Measurements from ENCODE around the gene TPSD1. TPM values are rescaled to one million over a fixed set of nuclear protein-coding genes. Genes with fewer than 3 reads are reported as not detected.
A peak's percentile ranks its signal among the peaks of the same experiment; 100 is the strongest.
"Not testable (repeated sequence)": the region's sequence is repeated elsewhere in the genome, so short reads cannot be mapped to it uniquely, and the experiment has no call there.

TPSD1 gene
- total RNA-seq, 1 donor from 2014 or later = 0.51 TPM

DNA sequence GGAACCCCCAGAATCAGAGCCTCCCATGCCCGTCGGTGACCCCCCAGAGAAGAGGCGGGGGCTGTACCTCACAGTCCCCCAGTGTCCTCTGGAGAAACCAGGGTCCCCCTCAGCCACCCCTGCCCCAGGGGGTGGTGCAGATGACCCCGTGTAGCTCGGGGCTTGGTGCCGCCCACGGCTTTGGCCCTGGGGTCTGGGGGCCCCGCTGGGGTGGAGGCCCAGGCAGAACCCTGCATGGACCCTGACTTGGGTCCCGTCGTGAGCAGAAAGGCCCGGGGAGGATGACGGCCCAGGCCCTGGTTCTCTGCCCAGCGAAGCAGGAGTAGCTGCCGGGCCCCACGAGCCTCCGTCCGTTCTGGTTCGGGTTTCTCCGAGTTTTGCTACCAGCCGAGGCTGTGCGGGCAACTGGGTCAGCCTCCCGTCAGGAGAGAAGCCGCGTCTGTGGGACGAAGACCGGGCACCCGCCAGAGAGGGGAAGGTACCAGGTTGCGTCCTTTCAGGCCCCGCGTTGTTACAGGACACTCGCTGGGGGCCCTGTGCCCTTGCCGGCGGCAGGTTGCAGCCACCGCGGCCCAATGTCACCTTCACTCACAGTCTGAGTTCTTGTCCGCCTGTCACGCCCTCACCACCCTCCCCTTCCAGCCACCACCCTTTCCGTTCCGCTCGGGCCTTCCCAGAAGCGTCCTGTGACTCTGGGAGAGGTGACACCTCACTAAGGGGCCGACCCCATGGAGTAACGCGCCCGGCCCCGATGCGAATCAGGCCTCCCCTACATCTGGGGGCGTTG lies 34.8 kb upstream of the TPSD1 start:
- no peak for DNase-seq

DNA sequence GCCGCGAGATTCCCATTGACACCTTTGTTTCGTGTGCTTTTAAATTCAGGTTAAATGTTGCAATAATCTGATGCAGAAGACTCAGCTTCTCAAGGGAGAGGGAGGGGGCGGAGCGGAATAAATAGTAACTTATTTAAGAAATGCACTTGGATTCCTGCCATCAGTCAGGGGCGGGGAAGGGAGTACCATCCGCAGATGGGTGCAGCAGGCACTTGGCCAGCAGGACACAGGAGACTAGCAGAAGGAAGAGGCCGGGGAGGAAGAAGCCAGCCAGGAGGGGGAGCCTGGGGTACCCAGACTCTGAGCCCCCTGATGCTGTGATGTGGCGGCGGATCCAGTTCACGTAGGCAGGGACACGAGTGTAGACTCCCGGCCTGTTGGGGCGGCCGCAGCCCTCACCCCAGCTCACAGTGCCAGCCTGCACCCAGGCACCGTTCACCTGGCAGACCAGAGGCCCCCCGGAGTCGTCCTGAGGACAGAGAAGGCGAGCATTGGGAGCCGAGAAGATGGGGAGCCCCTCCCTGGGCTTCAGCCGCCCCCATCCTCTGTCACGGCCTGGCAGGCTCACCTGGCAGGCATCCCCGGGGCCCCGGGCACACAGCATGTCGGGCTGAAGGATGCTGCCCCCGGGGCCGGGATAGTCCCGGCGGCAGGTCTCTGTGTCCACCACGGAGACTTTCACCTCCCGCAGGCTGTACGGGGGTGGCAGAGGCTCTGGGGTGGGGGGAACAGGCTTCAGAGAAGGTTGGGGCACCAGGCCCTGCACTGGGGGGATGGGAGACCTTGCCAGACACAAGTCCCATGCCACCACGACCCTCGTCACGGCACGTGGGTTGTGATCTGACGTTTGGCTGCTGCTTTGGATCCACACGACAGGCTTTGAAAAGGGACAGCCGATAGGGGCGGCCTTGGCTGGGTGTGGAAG lies 34.0 kb upstream of the TPSD1 start:
- peak; percentile 51 for DNase-seq

DNA sequence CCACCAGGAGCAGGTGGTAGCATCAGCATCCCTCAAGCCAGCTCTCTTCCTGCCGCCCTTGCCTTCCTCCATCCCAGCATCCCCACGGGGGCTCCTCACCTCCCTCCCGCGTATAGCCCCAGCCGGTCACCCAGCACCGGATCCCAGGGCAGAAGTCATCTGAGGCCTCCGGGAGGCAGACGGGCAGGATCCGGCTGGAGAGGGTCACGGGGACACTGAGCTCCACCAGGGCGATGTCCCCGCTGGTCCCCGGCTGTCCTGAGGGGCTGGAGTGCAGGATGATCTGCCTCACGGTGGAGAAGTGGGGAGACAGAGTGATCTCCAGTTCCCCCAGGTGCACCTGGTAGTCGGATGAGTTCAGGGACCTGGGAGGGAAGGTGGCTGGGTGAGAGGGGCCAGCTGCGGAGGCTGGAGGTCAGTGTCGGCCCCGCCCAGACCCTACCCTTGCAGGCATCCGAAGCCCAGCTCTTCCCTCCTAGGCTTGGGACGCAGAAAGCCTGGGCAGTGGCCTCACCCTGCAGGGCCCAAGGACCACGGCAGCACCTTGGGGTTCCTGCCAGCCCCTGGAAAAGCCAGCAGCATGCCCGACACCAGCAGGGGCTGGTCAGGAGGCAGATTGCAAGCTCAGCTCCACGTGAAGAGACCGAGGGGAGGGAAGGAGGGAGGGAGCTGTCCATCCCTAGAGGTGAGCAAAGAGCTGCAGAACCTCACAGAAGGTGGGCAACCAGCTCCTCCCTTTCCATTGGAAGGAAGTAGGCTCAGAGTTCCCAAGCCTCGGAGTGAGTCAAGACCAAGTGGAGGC lies 33.1 kb upstream of the TPSD1 start:
- no peak for DNase-seq

DNA sequence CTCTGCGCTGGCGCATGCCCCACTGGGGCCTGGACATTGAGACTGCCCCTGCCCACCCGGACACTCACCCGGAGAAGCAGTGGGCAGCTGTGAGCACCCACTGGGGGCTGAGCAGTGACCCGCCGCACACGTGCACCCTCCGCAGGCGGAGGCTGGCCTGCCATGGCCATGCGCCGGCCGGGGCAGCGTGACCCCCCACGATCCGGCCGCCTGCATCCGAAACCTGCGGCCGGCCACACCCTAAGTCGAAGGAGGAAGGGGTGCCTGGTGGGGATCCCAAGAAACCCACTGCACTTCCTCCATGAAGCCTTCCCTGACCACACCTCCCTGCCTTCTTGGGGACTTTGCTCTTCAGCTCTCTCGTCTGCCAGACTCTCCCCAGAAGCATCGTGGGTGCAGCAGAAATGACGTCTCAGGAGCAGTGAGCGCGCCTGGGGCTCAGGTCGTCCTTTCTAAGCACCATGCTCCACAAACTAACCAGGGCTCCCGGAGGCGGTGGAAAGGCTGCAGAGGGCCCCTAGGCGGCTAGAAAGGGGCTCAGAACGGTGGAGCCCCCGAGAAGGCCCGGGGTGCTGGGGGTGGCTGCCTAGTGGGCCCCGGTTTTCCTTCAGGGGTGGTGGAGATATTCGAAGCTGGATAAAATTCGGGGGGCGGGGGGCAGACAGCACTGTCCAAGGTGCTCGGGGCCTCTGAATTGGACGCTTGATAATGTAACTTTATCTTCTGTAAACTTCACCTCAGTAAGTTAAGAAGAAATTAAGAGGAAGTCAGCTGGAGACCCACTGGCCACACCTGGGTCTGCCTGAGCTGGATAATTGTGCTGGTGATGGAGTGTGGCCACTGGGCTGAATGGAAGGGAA lies 32.3 kb upstream of the TPSD1 start:
- DNase-seq = no peak

DNA sequence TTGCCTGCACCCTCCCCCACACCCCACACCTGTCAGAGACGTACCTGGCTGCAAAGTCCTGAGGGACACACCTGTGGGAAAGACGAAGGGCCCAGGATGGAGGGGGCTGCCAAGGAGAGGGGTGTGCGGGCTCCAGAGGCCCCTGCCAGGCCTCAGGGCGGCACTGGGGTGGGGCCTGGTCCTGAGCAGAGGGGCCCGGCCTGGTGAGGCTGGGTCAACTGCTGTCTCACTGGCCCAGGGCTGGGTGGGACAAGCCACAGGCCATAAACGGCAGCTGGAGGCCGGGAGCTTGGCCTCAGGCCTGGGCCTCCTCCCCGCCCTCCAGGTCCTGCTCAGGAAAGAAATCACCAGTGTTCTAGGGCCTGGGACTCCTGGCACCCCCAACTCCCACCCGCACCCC lies 31.3 kb upstream of the TPSD1 start:
- DNase-seq = no peak

DNA sequence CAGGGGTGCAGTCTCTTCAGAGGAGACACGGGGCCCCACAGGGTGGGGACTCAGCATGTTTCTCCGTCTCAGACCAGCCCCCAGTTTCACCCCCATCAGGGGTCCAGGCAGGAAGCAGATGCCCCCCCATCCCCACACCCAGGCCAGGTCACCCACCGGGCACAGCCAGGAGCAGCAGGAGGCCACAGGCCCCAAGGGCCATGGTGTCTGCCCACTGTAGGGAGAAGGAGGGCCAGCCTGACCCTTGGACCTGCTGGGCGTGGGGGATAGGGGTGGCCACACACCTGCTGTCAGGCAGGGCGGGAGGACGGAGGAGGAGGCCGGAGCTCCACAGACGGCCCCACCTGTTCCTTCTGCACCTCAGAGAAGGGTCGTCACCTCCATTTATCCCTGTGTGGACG lies 30.8 kb upstream of the TPSD1 start, which contains the start of gene TPSG1:
TPSG1 (minus strand) TSS at position 218 of the 401 bp plus-strand sequence; CDS start at position 202, 16 bp downstream.
- DNase-seq = no peak

DNA sequence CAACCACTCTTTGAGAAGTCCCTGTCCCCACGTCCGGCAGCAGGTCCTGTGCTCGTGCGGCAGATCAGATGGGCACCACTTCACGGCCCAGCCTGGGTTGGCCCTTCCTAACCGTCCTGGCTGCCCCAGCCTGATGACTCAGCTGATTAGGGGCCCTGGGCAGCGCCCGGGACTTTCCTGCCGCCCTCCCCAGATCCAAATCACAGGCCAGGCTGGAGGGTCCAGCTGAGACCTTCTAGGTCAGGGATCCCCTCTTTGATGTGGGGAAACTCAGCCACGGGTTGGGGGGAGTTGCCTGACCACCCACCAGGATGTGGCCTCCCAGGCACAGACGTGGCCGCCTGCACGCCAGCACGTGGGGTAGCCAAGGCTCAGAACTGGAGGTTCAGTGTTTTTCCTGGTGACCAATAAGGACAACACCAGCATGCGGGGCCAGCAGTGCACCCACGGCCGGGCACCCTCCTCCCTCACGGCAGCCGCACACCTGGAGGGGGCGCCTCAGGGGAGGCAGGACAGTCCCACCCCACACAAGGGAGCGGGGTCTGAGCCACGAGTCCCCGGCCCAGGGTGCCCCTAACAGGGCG lies 30.0 kb upstream of the TPSD1 start:
- DNase-seq = not testable (repeated sequence)

DNA sequence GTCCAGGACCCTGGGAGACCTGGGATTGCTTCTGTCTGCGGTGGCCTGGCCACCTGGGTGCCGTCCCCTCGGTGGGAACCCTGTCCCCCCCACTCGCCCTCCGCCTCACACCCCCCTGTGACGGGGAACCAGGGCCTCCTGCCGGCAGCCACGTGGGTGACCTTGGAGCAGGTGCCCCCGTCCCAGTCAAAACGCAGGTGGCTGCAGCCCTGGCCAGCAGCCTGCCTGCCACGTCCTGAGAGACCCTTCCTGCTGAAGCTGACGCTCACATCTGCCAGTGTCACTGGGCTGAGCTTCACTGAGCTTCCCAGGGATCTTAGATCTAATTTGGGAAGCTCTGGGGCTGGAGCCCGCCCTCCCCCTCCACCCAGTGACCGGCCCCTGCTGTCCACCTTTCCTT lies 29.2 kb upstream of the TPSD1 start:
- not testable (repeated sequence) for DNase-seq

DNA sequence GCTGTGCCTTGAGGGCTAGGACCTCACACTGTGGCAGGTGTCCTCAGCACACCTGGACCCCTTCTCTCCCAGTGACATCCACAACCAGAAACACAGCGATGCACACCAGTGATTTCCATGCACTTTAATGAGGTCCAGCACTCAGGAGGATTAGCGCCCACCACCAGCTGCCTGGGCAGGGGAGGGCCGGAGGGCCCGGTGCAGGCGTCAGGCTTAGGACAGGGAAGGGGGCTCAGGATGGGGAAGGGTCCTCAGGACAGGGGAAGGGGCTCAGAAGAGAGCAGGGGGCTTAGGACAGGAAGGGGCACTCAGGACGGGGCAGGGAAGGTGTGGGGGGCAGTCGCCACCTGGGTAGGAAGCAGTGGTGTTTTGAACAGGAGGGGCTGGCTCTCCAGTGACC lies 27.6 kb upstream of the TPSD1 start:
- DNase-seq = not testable (repeated sequence)

DNA sequence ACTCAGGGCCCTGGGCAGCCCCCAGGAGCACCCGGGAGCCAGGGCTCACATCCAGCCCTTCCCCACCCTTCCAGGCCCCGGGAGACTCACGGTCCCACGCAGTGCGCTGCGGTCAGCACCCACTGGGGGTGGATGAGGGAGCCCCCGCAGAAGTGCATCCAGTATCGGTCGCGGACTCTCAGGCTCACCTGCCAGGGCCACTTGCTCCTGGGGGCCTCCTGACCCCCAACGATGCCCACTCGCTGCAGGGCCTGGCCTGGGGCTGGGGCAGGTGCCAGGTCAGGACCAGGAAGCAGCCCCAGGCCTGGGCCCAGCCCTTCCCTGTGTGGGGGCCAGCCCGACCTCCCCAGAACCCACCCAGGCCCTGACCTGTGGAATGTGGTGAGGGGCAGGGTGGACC lies 26.4 kb upstream of the TPSD1 start:
- not testable (repeated sequence) for DNase-seq

DNA sequence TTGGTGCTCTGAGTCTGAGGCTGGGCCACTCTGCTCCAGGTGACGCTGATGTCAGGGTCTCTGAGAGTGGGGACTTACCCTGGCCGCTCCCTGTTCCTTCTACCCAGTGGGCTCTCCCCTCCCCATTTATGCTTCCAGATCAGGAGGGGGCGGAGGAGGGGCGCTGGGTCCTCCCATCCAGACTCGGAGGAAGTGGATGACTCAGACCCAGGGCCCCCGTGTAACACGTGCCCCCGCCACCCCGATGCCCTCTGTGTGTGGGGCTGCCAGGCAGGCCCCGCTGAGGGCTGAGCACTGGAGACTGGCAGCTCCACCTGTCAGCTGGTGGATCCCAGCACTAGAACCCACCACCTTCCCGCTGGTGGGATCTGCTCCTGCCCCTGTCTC lies 25.8 kb upstream of the TPSD1 start, which contains the start of gene TPSB2:
TPSB2 (minus strand) TSS at position 101 of the 387 bp plus-strand sequence. CDS start 233 bp downstream, outside the sequence.
- DNase-seq = not testable (repeated sequence)

DNA sequence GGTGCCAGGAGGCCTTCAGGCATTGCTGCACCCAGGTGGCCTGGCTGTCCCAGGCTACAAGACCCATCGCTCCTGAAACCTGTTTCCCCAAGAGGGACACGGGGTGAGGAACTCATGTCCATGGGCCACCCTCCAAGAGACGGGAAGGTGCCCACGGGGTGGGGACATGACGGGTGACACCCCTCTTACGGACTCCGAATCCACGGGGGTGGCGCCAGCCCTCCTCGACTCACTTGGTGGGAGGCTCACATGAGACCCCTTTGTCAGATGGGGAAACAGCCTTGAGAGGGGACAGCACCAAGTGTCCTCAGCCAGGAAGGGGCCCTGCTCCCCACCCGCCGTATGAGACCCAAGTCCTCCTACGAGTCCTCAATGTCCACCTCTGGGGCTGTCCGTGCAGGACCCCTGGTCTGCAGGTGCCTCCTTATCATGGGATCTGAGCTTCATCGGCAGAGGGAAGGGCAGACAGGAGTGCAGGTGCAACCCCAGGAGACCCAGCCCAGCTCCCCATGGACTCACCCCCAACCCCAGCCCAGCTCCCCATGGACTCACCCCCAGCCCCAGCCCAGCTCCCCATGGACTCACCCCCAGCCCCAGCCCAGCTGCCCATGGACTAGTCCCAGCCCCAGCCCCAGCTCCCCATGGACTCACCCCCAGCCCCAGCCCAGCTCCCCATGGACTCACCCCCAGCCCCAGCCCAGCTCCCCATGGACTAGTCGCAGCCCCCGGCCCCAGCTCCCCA lies 25.2 kb upstream of the TPSD1 start:
- DNase-seq = not testable (repeated sequence)

DNA sequence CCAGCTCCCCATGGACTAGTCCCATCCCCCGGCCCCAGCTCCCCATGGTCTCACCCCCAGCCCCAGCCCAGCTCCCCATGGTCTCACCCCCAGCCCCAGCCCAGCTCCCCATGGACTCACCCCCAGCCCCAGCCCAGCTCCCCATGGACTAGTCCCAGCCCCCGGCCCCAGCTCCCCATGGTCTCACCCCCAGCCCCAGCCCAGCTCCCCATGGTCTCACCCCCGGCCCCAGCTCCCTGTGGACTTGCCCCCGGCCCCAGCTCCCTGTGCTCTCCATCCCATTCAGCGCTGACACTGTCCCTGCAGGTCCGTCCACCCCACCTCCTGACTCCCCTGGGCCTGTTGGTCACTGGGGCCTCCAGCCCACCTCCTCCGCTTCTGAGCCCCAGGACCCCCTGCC lies 24.6 kb upstream of the TPSD1 start:
- not testable (repeated sequence) for DNase-seq

DNA sequence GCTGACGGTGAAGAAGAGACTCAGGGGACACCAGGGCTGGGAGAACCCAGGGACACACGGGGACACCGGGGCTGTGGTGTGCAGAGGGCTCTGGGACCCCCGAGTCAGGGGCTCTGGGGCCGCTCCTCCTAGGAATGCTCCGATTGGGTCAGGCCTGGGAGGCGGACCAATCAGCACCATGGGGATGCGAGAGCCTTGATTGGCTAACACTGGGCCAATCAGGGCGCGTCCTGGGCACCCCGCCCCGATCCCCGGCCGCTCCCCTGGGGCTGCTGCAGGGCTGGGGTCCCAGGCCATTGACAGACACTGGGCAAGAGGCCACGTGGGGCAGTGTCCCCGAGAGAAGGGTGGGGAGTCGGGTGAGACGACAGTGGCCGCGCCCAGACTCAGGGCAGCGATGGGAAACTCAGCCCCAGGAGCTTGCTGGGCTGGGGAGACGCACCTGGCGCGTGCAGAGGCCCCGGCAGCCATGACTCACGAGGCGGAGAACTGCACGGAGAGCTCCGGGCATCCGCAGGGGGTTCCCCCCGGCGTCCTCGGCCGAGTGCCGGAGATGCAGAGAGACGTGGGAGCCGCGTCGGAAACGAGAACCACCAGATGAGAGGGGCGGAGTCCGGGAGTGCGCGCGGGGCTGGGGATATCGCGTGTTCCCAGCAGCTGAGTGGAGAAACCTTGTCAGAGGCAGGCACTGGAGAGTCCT lies 23.7 kb upstream of the TPSD1 start:
- not testable (repeated sequence) for DNase-seq

DNA sequence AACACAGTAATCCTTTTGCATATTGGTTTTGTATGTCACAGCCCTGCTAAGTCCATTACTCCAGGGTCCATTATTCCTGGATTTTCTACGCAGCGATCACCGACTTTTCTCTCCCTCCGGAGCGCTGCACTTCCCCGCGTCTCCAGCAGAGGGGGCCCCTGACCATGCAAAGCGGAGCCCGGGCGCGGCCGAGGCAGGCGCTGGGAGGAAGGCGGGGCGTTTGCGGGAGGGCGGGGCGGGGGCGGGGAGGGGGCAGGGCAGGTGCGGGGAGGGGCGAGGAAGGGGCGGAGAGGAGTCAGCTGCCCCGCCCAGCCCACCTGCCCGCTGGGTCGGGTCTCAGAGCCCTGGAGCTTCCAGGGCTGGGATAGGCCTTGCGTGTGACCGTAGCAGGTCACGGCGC lies 19.2 kb upstream of the TPSD1 start:
- not testable (repeated sequence) for DNase-seq

DNA sequence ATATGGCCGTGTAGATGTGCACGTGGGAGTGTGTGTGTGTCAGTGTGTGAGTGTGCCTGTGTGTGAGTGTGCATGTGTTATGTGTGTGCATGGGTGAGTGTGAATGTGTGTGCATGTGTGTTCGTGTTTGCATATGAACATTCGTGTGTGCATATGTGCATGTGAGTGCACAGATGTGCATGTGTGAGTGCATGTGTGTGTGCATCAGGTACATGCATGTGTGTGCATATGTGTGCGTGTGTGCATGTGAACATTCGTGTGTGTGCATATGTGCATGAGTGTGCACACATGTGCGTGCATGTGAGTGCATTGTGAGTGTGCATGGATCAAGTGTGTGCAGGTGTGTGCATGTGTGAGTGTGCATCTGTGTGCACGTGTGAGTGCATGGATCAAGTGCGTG lies 17.9 kb upstream of the TPSD1 start:
- DNase-seq = no peak

DNA sequence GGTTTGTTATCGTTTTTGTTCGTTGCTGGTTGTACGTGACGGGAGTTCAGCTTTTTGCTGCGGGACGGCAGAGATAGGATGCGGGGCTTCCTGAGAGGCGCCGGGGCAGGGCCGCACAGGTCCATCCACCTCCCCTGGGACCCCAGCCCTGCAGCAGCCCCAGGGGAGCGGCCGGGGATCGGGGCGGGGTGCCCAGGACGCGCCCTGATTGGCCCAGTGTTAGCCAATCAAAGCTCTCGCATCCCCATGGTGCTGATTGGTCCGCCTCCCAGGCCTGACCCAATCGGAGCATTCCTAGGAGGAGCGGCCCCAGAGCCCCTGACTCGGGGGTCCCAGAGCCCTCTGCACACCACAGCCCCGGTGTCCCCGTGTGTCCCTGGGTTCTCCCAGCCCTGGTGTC lies 17.0 kb upstream of the TPSD1 start:
- DNase-seq = not testable (repeated sequence)

DNA sequence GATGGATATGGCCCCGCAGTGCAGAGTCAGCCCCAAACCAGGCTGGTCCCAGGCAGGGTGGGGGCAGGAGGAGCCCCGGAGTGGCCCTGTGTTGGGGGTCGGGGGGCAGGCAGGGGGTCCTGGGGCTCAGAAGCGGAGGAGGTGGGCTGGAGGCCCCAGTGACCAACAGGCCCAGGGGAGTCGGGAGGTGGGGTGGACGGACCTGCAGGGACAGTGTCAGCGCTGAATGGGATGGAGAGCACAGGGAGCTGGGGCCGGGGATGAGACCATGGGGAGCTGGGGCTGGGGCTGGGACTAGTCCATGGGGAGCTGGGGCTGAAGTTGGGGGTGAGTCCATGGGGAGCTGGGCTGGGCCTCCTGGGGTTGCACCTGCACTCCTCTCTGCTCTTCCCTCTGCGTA lies 16.3 kb upstream of the TPSD1 start:
- DNase-seq = not testable (repeated sequence)

DNA sequence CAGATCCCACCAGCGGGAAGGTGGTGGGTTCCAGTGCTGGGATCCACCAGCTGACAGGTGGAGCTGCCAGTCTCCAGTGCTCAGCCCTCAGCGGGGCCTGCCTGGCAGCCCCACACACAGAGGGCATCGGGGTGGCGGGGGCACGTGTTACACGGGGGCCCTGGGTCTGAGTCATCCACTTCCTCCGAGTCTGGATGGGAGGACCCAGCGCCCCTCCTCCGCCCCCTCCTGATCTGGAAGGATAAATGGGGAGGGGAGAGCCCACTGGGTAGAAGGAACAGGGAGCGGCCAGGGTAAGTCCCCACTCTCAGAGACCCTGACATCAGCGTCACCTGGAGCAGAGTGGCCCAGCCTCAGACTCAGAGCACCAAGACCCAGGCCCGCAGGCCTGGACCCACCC lies 15.4 kb upstream of the TPSD1 start, which contains the start of gene TPSAB1:
TPSAB1 (plus strand) TSS at position 270 of the 400 bp plus-strand sequence. CDS start 234 bp downstream, outside the sequence.
- DNase-seq = not testable (repeated sequence)
